Measurements from ENCODE around the gene RPL10A. TPM values are rescaled to one million over a fixed set of nuclear protein-coding genes. Genes with fewer than 3 reads are reported as not detected.

Gene RPL10A
- total RNA-seq, 6 donors from 2014 or later = 474 to 1,092 (median 918) TPM

DNA sequence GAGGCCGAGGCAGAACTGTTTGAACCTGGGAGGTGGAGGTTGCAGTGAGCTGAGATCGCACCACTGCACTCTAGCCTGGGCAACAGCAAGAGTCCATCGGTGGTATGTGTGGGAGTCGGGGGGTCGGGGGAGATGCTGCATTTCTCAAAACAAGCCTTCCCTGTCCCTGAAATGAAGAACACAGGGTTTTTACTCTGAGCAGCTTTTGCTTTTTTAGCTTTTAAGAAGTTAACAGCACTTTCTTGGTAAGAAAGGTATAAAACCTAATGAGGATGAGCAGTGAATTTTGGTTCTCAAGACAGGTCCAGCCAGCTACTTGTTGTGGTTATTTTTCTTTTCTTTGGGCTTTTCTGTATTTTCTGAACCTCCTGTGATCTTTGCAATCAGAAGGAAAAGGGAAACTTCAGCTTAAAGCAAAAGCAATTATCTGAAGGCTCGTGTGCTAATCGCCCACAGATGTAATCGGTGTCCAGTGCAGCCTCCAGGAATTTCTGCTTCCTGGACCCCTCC is 3.7 kb downstream of the RPL10A start:
- Histone ChIP-seq H3K9me3 (no peaks in the 10 kb centered on the region), H3K4me3 (no peak overlapping the region), H3K27me3 (no peaks in the 10 kb centered on the region), H3K27ac (peak overlapping the region in 2 of 4 donors; percentile 10 to 18), H3K36me3 (peaks cover 3 to 64% (median 36%) of the 10 kb centered on the region in 4 donors), H3K4me1 (peaks cover 17 to 35% (median 20%) of the 10 kb centered on the region in 4 donors)
- ATAC-seq (ENCODE audit: low FRiP score in 2 of 2) = no peak
- TF ChIP-seq POLR2AphosphoS5 (IDR thresholded peaks at IDR 0.05) = no peak
- no peak for TF ChIP-seq EP300 (IDR thresholded peaks at IDR 0.05)
- 66 to 72% methylated on average over 8 of the region's 8 CpGs for WGBS, 2 donors
- no peak for DNase-seq

GRCh38 chr6:35473075-35473849 is 5.1 kb downstream of the RPL10A start:
- Histone ChIP-seq H3K27me3 (no peaks in the 10 kb centered on the region), H3K36me3 (peaks cover 3 to 69% (median 40%) of the 10 kb centered on the region in 4 donors), H3K4me3 (no peak overlapping the region), H3K9me3 (no peaks in the 10 kb centered on the region), H3K4me1 (peaks cover 12 to 35% (median 16%) of the 10 kb centered on the region in 4 donors), H3K27ac (no peak overlapping the region)
- TF ChIP-seq EP300 (IDR thresholded peaks at IDR 0.05) (no peak), POLR2A (IDR thresholded peaks at IDR 0.05) (no peak), POLR2AphosphoS5 (IDR thresholded peaks at IDR 0.05) (no peak), CTCF (IDR thresholded peaks at IDR 0.05) (no peak)
- ATAC-seq (ENCODE audit: low FRiP score in 2 of 2) (no peak), DNase-seq (no peak)
- 90% methylated on average over 8 to 9 of the region's 9 CpGs for WGBS, 2 donors

GRCh38 chr6:35473850-35474130 is 5.6 kb downstream of the RPL10A start:
- H3K27me3 ChIP-seq = no peaks in the 10 kb centered on the region
- DNase-seq (no peak), ATAC-seq (ENCODE audit: low FRiP score in 2 of 2) (no peak)
- H3K36me3 ChIP-seq = peaks cover 3 to 75% (median 41%) of the 10 kb centered on the region in 4 donors
- H3K9me3 ChIP-seq = no peaks in the 10 kb centered on the region
- no peak overlapping the region for H3K4me3 ChIP-seq
- no peak overlapping the region for H3K27ac ChIP-seq
- peaks cover 12 to 33% (median 16%) of the 10 kb centered on the region in 4 donors for H3K4me1 ChIP-seq
- TF ChIP-seq POLR2AphosphoS5 (IDR thresholded peaks at IDR 0.05) (no peak), POLR2A (IDR thresholded peaks at IDR 0.05) (no peak), CTCF (IDR thresholded peaks at IDR 0.05) (no peak), EP300 (IDR thresholded peaks at IDR 0.05) (no peak)

DNA sequence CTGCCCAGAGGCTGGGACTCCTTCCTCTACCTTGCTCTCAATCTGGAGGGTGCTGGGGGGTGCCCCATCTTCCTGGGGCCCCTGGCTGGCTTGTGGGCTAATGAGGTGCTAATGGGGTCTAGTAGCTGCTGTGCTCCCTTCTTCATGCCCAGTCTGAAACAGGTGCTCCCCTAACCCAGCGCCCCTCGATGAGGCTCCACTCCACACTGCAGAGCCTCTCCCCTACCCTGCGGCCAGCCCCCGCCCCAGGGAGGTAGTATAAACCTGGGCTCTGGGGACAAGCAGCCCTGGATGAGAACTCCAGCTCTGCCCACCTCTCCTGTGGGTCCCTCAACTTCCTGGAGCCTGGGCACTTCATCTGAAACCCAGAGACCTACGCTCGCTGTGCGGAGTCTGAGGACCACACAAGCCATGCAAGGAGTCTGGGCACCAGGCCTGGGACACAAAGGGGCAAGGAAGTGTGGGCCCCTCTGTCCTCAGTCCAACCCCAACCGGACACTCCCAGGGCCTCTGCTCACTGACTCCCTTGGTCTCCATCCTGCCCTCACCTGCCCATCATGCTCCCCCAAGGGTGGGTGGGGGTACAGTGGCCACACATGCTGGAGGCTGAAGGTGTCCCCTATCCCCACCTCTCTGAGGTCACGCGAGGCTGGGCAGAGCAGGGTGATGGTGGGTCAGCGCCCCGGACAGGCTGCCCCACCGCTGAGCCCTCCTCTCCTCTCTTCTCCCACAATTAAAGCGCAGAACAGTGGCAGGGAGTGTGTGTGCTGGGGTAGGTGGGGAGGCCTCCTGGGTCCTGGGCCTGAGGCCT is 6.1 kb downstream of the RPL10A start:
- no peak overlapping the region for H3K27ac ChIP-seq
- no peak for DNase-seq
- H3K36me3 ChIP-seq = peaks cover 3 to 80% (median 42%) of the 10 kb centered on the region in 4 donors
- H3K27me3 ChIP-seq = no peaks in the 10 kb centered on the region
- H3K4me3 ChIP-seq = no peak overlapping the region
- TF ChIP-seq EP300 (IDR thresholded peaks at IDR 0.05) (no peak), CTCF (IDR thresholded peaks at IDR 0.05) (no peak), POLR2A (IDR thresholded peaks at IDR 0.05) (no peak), POLR2AphosphoS5 (IDR thresholded peaks at IDR 0.05) (no peak)
- H3K4me1 ChIP-seq = peaks cover 12 to 28% (median 14%) of the 10 kb centered on the region in 4 donors
- ATAC-seq (ENCODE audit: low FRiP score in 2 of 2) = no peak
- 93% methylated on average over 9 of the region's 14 CpGs; no CpG with 5 or more reads in 1 of the 2 donors for WGBS, 2 donors
- no peaks in the 10 kb centered on the region for H3K9me3 ChIP-seq

DNA sequence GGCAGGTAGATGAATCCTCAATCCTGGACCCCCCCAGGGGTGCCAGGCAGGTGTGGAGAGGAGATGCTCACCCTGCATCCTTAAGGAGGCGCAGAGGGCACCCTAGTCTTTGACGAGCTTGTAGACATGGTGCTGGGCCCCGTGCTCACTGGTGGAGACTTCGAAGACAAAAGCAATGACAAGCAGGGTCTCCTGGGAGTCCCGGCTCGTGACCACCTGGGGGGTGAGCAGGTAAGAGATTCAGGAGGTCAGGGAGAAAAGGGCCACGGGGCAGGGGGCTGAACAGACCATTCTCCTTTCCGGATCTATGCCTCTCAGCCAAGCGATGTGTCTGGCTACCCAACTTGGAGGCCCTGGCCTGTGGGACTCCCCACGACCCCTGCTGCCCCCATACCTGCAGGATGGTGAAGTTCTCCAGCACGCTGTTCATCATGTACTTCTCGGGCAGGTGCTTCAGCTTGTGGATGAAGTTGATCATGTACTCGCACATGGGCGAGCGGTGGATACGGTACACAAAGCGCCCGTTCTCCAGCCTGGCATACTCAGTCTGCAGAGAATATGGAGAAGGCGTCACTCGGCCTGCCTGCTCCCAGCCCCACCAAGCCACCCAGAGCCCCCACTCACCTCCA is 6.9 kb downstream of the RPL10A start:
- ATAC-seq (ENCODE audit: low FRiP score in 2 of 2) (peak in 1 of 2 donors; percentile 11), DNase-seq (no peak)
- TF ChIP-seq CTCF (IDR thresholded peaks at IDR 0.05) (no peak), EP300 (IDR thresholded peaks at IDR 0.05) (no peak), POLR2A (IDR thresholded peaks at IDR 0.05) (no peak), POLR2AphosphoS5 (IDR thresholded peaks at IDR 0.05) (no peak)
- Histone ChIP-seq H3K27ac (no peak overlapping the region), H3K36me3 (peaks cover 3 to 84% (median 42%) of the 10 kb centered on the region in 4 donors), H3K4me1 (peaks cover 5 to 21% (median 10%) of the 10 kb centered on the region in 4 donors), H3K27me3 (no peaks in the 10 kb centered on the region), H3K9me3 (no peaks in the 10 kb centered on the region), H3K4me3 (no peak overlapping the region)
- 93% methylated on average over 4 to 20 of the region's 20 CpGs for WGBS, 2 donors

Data from upper lobe of left lung (tissue), 6 donors.